Activated naive CD4-positive, alpha-beta T cell treated with anti-CD3 and anti-CD28 coated beads, Interleukin-2, amount 50 U/mL, for 24 hours (primary cell): ENCODE measurements around the gene RHD.
"Not testable (repeated sequence)": the region's sequence is repeated elsewhere in the genome, so short reads cannot be mapped to it uniquely, and the experiment has no call there.

ENCODE experiments used
- H3K27ac Mint-ChIP-seq: one replicate; pipeline ENCODE4 v1.8.0; 2021; ENCODE audit warnings: mild to moderate bottlenecking, mixed read lengths
- H3K27me3 Mint-ChIP-seq: one replicate; pipeline ENCODE4 v1.8.0; 2021; ENCODE audit warnings: mixed read lengths
- H3K36me3 Mint-ChIP-seq: one replicate; pipeline ENCODE4 v1.8.0; 2021; ENCODE audit warnings: mixed read lengths
- H3K4me1 Mint-ChIP-seq: one replicate; pipeline ENCODE4 v1.8.0; 2021; ENCODE audit warnings: mixed read lengths
- H3K4me3 Mint-ChIP-seq: one replicate; pipeline ENCODE4 v1.8.0; 2021; ENCODE audit warnings: mild to moderate bottlenecking, mixed read lengths
- H3K9me3 Mint-ChIP-seq: one replicate; pipeline ENCODE4 v1.8.0; 2021; ENCODE audit warnings: mixed read lengths

Gene RHD

DNA sequence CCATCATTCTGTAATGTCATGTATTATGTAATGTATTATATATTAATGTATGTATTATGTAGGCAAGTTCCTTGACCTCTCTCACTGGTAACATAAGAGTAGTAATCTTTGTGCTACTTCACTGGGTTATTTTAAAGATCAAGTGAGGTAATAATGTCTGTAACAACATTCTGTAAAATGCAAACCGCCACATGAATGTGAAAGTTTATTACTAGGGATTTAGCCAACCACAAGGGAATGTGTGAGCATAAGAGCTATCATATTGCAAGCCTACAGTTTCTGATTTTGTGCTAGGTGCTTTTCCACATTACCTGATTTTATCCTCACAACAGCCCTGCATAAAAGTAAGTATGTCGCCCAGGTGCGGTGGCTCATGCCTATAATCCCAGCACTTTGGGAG lies 52.1 kb downstream of the RHD start:
- H3K4me1 Mint-ChIP-seq, H3K27me3 Mint-ChIP-seq, H3K36me3 Mint-ChIP-seq, H3K27ac Mint-ChIP-seq, H3K9me3 Mint-ChIP-seq, H3K4me3 Mint-ChIP-seq: not testable (repeated sequence)

DNA sequence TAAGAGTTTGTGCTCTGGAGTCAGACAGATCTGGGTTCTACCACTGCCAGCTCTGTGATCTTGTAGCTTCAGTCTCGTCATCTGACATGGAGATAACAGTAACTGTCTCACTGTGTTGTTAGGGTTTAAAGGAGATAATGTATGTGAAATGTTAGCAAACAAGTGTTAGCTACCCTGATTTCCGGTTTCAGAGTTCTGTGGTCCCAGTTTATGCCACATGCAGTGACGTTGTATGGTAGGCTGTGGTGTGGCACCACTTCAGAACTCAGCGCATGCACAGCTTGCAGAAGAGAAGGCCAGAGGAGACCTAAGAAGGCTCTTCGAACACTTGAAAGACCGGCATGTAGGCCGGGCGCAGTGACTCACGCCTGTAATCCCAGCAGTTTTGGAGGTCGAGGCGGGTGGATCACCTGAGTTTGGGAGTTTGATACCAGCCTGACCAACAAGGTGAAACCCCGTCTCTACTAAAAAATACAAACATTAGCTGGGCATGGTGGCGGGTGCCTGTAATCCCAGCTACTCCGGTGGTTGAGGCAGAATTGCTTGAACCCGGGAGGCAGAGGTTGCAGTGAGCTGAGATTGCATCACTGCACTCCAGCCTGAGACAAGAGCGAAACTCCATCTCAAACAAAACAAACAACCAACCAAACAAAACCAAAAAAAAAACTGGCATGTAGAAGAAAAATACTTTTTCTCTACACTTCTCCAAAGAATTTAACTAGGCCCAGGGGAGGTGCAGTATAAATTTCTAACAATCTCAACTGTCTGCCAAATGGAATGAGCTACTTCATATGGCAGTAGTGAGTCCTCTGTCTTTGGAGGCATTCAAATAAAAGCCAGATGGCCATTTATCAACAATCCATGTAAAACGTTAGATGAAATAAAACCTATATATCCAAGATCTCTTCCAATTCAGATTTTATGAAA lies 55.8 kb downstream of the RHD start:
- H3K27me3 Mint-ChIP-seq, H3K9me3 Mint-ChIP-seq, H3K36me3 Mint-ChIP-seq, H3K4me3 Mint-ChIP-seq, H3K27ac Mint-ChIP-seq, H3K4me1 Mint-ChIP-seq: not testable (repeated sequence)

DNA sequence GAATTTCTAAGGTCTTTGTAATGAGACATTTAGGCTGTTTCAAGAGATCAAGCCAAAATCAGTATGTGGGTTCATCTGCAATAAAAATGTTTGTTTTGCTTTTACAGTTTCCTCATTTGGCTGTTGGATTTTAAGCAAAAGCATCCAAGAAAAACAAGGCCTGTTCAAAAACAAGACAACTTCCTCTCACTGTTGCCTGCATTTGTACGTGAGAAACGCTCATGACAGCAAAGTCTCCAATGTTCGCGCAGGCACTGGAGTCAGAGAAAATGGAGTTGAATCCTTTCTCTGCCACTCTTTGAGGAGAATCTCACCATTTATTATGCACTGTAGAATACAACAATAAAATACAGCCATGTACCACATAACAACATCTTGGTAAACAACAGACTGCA lies 56.5 kb downstream of the RHD start:
- H3K36me3 Mint-ChIP-seq, H3K27me3 Mint-ChIP-seq, H3K4me1 Mint-ChIP-seq, H3K4me3 Mint-ChIP-seq, H3K9me3 Mint-ChIP-seq, H3K27ac Mint-ChIP-seq: not testable (repeated sequence)

DNA sequence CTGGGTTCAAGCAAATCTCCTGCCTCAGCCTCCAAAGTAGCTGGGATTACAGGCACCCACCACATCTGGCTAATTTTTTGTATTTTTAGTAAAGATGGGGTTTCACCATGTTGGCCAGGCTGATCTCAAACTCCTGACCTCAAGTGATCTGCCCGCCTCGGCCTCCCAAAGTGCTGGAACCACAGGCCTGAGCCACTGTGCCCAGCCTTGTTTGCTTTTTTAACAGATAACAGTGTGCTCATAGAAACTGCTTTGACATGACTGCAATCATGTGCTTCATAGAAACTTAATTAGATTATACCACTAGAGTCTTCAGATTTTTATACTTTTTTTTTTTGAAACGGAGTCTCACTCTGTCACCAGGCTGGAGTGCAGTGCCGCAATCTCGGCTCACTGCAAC lies 57.0 kb downstream of the RHD start:
- not testable (repeated sequence) for H3K27me3 Mint-ChIP-seq, H3K27ac Mint-ChIP-seq, H3K4me3 Mint-ChIP-seq

DNA sequence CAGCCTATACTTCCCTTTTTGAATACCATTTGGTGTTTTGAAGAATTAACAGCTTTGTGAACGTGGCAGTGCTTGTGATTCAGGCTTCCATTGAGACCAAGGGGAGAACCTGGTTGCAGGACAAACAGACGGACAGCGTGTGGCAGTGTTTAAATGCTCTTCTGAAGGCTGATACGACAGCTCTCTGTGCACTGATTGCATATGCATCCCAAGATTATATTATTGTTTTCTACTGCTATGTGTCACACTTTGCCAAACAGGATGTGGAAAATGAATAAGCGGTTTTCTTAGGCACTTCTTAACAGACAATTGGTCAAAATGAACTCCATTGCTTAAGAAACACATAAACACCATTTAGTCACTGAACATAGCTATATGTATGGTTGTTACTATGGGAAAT lies 57.6 kb downstream of the RHD start:
- not testable (repeated sequence) for H3K9me3 Mint-ChIP-seq, H3K27me3 Mint-ChIP-seq, H3K4me3 Mint-ChIP-seq, H3K36me3 Mint-ChIP-seq, H3K27ac Mint-ChIP-seq
- H3K4me1 Mint-ChIP-seq: peaks cover 14% of the 10 kb centered on the region

More for the DNA sequence above, 57.0 kb downstream of the RHD start:
- H3K36me3 Mint-ChIP-seq, H3K9me3 Mint-ChIP-seq: not testable (repeated sequence)
- H3K4me1 Mint-ChIP-seq: peaks cover 13% of the 10 kb centered on the region

DNA sequence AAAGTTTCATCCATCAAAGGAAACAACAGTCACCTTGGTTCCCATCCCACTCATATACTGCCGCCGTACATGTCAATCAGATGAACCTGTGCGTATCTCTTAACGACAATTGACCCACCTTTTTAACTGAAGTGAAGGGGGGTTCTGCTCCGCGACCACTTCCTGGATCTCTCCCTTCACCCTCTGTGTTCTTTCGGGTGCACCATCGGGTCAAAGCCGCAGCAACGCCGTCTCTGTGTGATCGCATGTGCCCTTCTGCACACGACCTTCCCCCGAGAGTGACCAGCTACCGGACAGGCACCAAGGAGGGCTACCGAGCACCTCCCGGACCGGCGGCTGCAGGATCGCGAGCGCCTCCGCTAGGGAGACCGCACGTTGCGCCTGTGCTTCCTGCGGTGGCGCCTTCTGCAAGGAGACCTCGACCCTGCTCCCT lies 64.6 kb downstream of the RHD start:
- H3K4me1 Mint-ChIP-seq: peaks cover 30% of the 10 kb centered on the region
- H3K27ac Mint-ChIP-seq: peak overlapping the region; percentile 39
- H3K27me3 Mint-ChIP-seq, H3K36me3 Mint-ChIP-seq, H3K9me3 Mint-ChIP-seq: not testable (repeated sequence)
- H3K4me3 Mint-ChIP-seq: peak overlapping the region; percentile 92

DNA sequence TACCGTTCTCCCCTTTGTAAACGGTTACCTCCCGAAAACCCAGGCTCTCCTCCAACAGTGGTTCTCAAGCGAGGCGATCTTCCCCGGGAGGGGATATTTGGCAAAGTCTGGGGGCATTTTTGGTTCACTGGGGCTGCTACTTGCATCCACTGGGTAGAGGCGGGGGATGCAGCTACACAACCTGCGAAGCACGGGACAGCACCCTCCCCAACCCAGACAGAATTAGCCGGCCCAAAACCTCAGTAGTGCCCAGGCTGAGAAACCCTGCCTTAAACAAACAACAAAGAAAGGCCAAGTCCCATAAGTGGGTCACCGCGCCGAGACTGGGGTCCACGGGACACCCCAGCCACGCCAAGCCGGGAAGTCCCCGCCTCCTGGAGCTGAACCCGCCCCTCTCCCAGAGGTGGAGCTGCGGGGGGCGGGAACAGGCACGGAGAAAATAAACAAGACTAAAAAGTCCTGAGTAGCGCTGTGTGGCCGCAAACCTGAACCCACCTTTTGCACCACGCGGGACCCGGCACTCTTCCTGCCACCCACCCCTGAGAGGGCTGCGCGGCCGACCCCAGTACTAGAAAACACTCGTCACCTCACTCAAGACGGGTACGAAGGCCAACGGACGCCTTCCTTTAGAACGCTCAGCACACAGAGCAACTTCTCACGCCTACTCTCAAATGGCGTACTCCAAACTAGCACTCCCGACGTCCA lies 65.3 kb downstream of the RHD start:
- peaks cover 35% of the 10 kb centered on the region for H3K4me1 Mint-ChIP-seq
- not testable (repeated sequence) for H3K9me3 Mint-ChIP-seq, H3K27me3 Mint-ChIP-seq, H3K36me3 Mint-ChIP-seq
- H3K27ac Mint-ChIP-seq: peak overlapping the region; percentile 92
- H3K4me3 Mint-ChIP-seq: peak overlapping the region; percentile 92

DNA sequence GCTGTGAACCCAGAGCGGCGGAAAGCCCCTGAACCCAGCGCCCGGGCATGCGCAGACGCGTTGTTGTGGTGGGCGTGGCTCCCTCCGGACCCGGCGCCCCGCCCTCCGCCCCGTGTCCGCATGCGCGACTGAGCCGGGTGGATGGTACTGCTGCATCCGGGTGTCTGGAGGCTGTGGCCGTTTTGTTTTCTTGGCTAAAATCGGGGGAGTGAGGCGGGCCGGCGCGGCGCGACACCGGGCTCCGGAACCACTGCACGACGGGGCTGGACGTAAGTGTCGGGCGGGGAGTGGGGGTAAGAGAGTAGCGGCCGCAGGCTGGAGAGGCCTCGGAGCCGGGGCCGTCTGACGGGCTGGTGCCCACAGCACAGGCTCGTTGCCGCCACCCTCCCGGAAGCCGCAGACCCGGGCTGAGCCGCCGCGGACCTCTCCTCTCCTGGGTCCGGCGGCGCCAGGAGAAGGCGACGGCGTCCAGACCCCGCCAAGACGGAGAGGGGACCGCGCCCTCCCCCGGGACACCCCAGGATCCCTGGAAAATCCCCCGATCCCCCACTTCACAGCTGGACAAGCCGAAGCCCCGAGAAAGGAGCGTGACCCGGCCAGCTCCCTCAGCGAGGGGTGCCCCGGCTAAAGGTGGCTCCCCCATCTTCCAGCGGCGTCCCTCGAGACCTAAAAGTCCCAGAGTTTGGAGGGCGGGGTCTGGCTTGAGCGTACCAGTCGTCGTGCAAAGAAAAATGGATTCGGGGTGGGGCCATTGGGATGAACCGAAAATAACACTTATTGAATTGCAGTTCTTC lies 66.1 kb downstream of the RHD start, which contains the start of gene TMEM50A:
Gene TMEM50A (plus strand): TSS at position 147 of the 794 bp plus-strand sequence. CDS start 2,153 bp downstream, outside the sequence.
- Mint-ChIP-seq H3K9me3 (no peaks in the 10 kb centered on the region), H3K27me3 (no peaks in the 10 kb centered on the region), H3K4me1 (peaks cover 42% of the 10 kb centered on the region), H3K27ac (peak within 1 kb of the TSS; percentile 92), H3K36me3 (peaks cover 4% of the 10 kb centered on the region), H3K4me3 (peak within 1 kb of the TSS; percentile 92)

DNA sequence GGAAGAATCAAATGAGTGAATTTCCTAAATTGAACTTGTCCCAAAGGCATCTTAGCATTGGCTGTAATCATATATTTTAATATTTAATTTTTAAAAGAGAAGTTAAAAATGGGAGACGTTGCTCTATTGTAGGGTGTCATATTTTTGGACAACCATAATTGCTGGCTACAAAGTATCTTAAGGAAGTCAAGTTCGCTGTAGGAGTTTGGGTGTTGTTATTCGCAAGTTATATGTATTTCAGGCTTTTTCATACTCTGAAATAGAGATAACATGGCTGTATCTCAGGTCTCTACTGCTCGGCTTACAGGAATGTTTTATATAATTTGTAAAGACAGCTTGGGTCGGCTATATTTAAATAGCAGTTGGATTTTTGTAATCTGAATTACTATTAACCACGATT lies 66.7 kb downstream of the RHD start:
- Mint-ChIP-seq H3K27me3 (no peaks in the 10 kb centered on the region), H3K9me3 (no peaks in the 10 kb centered on the region), H3K4me3 (peak overlapping the region; percentile 92), H3K27ac (peak overlapping the region; percentile 92), H3K4me1 (peaks cover 47% of the 10 kb centered on the region), H3K36me3 (peaks cover 7% of the 10 kb centered on the region)

DNA sequence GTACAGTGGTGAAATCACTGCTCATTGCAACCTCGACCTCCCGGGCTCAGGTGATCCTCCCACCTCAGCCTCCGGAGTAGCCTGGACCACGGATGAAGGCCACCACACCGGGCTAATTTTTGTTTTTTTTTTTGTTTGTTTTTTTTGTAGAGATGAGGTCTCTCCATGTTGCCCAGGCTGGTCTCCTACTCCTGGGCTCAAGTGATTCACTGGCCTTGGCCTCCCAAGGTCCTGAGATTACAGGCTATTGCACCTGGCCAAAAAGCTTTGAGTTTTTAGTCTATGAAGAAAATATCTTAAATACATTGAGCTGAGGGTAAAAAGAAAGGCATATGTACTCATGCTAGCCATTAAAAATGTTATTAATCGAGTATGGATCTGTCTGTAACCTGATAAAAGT lies 69.4 kb downstream of the RHD start:
- H3K27ac Mint-ChIP-seq: no peak overlapping the region
- H3K4me1 Mint-ChIP-seq: peaks cover 45% of the 10 kb centered on the region
- no peak overlapping the region for H3K4me3 Mint-ChIP-seq
- H3K9me3 Mint-ChIP-seq: no peaks in the 10 kb centered on the region
- no peaks in the 10 kb centered on the region for H3K27me3 Mint-ChIP-seq
- peaks cover 9% of the 10 kb centered on the region for H3K36me3 Mint-ChIP-seq

DNA sequence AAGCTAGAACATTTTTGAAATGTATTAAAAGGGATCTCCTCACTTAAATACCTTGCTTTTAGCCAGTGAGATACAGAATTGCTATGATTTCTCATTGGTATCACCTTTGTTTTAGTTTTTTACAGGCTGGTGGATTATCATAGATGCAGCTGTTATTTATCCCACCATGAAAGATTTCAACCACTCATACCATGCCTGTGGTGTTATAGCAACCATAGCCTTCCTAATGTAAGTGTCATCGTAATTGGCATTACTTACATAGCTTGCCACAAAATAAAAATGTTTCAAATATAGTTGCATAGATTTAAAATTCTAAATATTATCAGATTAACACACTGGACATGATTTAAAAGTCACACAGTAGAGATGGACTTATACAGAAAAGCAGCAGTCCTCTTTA lies 70.5 kb downstream of the RHD start:
- Mint-ChIP-seq H3K36me3 (peaks cover 12% of the 10 kb centered on the region), H3K4me3 (no peak overlapping the region), H3K4me1 (peaks cover 44% of the 10 kb centered on the region), H3K9me3 (no peaks in the 10 kb centered on the region), H3K27ac (no peak overlapping the region), H3K27me3 (no peaks in the 10 kb centered on the region)

DNA sequence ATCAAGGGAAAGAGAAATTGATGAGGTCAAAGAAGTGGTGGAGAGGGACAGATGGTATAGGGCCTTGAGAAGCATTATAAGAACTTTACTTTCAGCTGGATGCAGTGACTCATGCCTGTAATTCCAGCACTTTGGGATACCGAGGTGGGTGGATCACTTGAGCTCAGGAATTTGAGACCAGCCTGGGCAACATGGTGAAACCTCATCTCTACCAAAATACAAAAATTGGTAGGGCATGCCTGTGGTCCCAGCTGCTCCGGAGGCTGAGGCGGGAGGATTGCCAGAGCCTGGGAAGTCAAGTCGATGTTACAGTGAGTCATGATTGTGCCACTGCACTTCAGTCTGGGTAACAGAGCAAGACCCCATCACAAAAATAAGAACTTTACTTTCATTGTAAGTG lies 71.6 kb downstream of the RHD start:
- H3K9me3 Mint-ChIP-seq: no peaks in the 10 kb centered on the region
- H3K27ac Mint-ChIP-seq: no peak overlapping the region
- H3K4me1 Mint-ChIP-seq: peaks cover 45% of the 10 kb centered on the region
- peaks cover 12% of the 10 kb centered on the region for H3K36me3 Mint-ChIP-seq
- no peak overlapping the region for H3K4me3 Mint-ChIP-seq
- no peaks in the 10 kb centered on the region for H3K27me3 Mint-ChIP-seq

DNA sequence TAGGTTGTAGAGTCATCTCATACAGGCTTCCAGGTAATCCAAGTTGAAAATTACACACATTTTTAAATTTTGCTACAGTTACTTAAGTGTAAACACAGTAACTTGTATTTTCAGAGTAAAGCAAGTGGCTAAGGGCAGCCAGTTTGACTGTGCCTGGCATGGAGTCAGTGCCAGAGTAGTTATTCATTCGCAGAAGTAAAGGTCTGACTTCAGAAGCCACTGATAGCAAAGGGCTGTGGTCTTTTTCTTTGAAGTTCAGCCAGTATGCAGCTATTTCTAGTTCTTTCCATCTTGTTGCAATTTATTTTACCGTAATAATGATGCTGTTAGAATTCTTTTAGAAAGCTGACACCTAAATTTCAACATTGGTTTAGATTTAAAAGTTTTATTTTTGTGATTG lies 75.2 kb downstream of the RHD start:
- H3K9me3 Mint-ChIP-seq: no peaks in the 10 kb centered on the region
- no peak overlapping the region for H3K4me3 Mint-ChIP-seq
- H3K36me3 Mint-ChIP-seq: peaks cover 13% of the 10 kb centered on the region
- no peak overlapping the region for H3K27ac Mint-ChIP-seq
- peaks cover 20% of the 10 kb centered on the region for H3K4me1 Mint-ChIP-seq
- no peaks in the 10 kb centered on the region for H3K27me3 Mint-ChIP-seq

DNA sequence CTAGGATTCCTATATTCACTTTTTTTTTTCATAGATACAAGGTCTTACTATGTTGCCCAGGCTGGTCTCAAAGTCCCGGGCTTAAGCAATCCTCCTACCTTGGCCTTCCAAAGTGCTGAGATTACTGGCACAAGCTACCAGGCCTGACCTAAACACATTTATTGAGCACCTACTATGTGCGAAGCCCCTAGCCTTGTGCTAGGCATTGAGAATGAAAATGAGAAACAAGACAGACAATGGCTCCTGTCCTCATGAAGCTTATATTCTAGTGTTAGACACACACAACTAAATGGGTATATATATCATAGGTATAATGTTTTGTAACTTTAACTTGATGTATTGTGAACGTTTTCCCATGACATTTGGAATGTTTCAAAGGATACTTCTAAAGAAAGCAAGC lies 77.3 kb downstream of the RHD start:
- no peaks in the 10 kb centered on the region for H3K27me3 Mint-ChIP-seq
- no peak overlapping the region for H3K27ac Mint-ChIP-seq
- H3K4me1 Mint-ChIP-seq: peaks cover 5% of the 10 kb centered on the region
- H3K4me3 Mint-ChIP-seq: no peak overlapping the region
- no peaks in the 10 kb centered on the region for H3K9me3 Mint-ChIP-seq
- H3K36me3 Mint-ChIP-seq: peaks cover 7% of the 10 kb centered on the region

DNA sequence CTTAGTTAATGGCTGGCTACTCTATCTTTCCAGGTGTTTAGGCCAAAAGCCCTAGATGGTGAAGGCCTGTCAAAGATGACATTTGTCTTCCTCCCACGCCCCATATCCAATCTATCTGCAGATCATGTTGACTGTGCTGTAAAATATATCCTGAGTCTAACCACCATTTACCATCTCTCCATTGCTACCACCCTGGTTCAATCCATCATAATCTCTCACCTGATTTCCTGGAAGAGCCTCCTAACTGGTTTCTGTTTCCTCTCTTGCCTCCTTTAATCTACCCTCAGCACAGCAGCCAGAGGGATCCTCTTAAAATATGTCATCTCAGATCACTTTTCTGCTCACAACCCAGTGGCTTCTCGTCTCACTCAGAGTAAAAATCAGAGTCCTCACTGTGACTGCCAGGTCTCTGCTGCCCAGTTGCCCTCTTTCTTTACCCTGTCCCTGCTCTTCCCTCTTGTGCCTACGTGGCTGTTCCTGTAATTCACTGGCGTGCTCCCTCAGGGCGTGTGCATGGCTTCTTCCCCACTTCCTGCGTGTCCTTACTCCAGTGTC lies 83.6 kb downstream of the RHD start:
- peak overlapping the region; percentile 60 for H3K27ac Mint-ChIP-seq
- H3K4me3 Mint-ChIP-seq: peak overlapping the region; percentile 5
- peaks cover 25% of the 10 kb centered on the region for H3K4me1 Mint-ChIP-seq
- H3K36me3 Mint-ChIP-seq: peaks cover 7% of the 10 kb centered on the region
- H3K9me3 Mint-ChIP-seq: no peaks in the 10 kb centered on the region
- no peaks in the 10 kb centered on the region for H3K27me3 Mint-ChIP-seq
